GM12878 (cell line): Measurements from ENCODE around the gene TAMALIN. TPM values are rescaled to one million over a fixed set of nuclear protein-coding genes. Genes with fewer than 3 reads are reported as not detected.

Experiments
- ATAC-seq: fragments of 200-7000 bp; cut with Tn5 transposase; 3 replicates; pipeline ENCODE4 v1.9.1; 2020; ENCODE audit warnings: mild to moderate bottlenecking, moderate library complexity
- BruUV-seq: library from RNA; stranded (reverse); fragments of 400-500 nt; replicated peaks from 2 replicates; lab custom pipeline; 2021; lab: Mats Ljungman, UMichigan
- CTCF ChIA-PET: fragments of 300-600 bp; sonication (Branson Sonifier 250); formaldehyde crosslinking; extraction: SDS; loops from one replicate; lab custom pipeline; 2021; ENCODE audit warnings: inconsistent platforms; lab: Yijun Ruan, JAX
- POLR2A ChIA-PET: fragments of 350-600 bp; formaldehyde crosslinking; extraction: SDS; loops from one replicate; lab custom pipeline; 2021; ENCODE audit warnings: inconsistent platforms; lab: Charles Lee
- RAD21 ChIA-PET: fragments of 300-600 bp; sonication (Branson Sonifier 250); formaldehyde crosslinking; loops from one replicate; lab custom pipeline; 2023; ENCODE audit warnings: antibody characterized with exemption; ENCODE audit not compliant: unreplicated experiment; lab: Charles Lee
- SMC1A ChIA-PET: fragments of 300-600 bp; sonication (Branson Sonifier 250); formaldehyde crosslinking; loops from one replicate; lab custom pipeline; 2023; ENCODE audit not compliant: unreplicated experiment, uncharacterized antibody; lab: Charles Lee
- DNase-seq: peaks from one replicate; pipeline ENCODE4 v3.0.0-alpha.2; 2011; ENCODE audit warnings: low read depth, low spot score
- FAIRE-seq: peaks from 3 replicates; lab custom pipeline; 2011; peaks lifted over from hg19 to GRCh38; lab: Jason Lieb, UNC
- H2AFZ ChIP-seq: 2 replicates; pipeline ENCODE4 v1.6.0; 2011; ENCODE audit warnings: low read depth, low read length, control low read depth; ENCODE audit not compliant: control insufficient read depth
- H3K27ac ChIP-seq: 2 replicates; pipeline ENCODE4 v1.5.1; 2011; ENCODE audit warnings: control low read depth; ENCODE audit not compliant: control insufficient read depth, insufficient read depth
- H3K27me3 ChIP-seq, 2 experiments: replicated peaks in 1 of 2; 2 replicates each; pipeline versions ENCODE4 v1.6.0 to v1.6.1; 2011; ENCODE audit warnings: low read length in 1 of 2; ENCODE audit not compliant: control insufficient read depth in 2 of 2, insufficient read depth in 2 of 2
- H3K36me3 ChIP-seq, 2 experiments: 2 replicates each; pipeline ENCODE4 v1.5.1; 2011; ENCODE audit warnings: low read length in 1 of 2; ENCODE audit not compliant: control insufficient read depth in 2 of 2, insufficient read depth in 2 of 2
- H3K4me1 ChIP-seq: 2 replicates; pipeline ENCODE4 v1.6.1; 2011; ENCODE audit warnings: mild to moderate bottlenecking, low read length, moderate library complexity, mixed read lengths; ENCODE audit not compliant: control insufficient read depth, insufficient read depth
- H3K4me2 ChIP-seq: 2 replicates; pipeline ENCODE4 v1.6.0; 2011; ENCODE audit warnings: control low read depth; ENCODE audit not compliant: control insufficient read depth, insufficient read depth
- H3K4me3 ChIP-seq: fragments of 200-600 bp; sonication (generic); 2 replicates; pipeline ENCODE4 v1.5.1; 2016
- H3K79me2 ChIP-seq: 2 replicates; pipeline ENCODE4 v1.6.0; 2011; ENCODE audit warnings: low read length; ENCODE audit not compliant: control insufficient read depth, insufficient read depth
- H3K9ac ChIP-seq: 2 replicates; pipeline ENCODE4 v1.8.0; 2011; ENCODE audit warnings: low read length, control low read depth, mixed read lengths; ENCODE audit not compliant: control insufficient read depth, insufficient read depth
- H3K9me3 ChIP-seq: replicated peaks from 3 replicates; pipeline ENCODE4 v1.5.1; 2011; ENCODE audit warnings: mild to moderate bottlenecking, low read length; ENCODE audit not compliant: control insufficient read depth, insufficient read depth
- H4K20me1 ChIP-seq: 2 replicates; pipeline ENCODE4 v1.6.0; 2011; ENCODE audit not compliant: control insufficient read depth, insufficient read depth
- CEBPB ChIP-seq, 2 experiments: fragments of 150-350 bp in 1 of 2; IDR thresholded peaks; 2 replicates each; pipeline ENCODE4 v1.6.1; 2012 to 2014; ENCODE audit warnings: low read depth in 2 of 2, low read length in 2 of 2, borderline replicate concordance in 1 of 2, inconsistent platforms in 1 of 2
- CHD1 ChIP-seq: IDR thresholded peaks from 2 replicates; pipeline ENCODE4 v1.6.1; 2012; ENCODE audit warnings: low read depth, low read length, improper control_type of control experiment
- EGR1 ChIP-seq, 2 experiments: IDR thresholded peaks; 1 replicate in 1 of 2; 2 replicates in 1 of 2; pipeline ENCODE4 v1.6.1; 2011 to 2012; ENCODE audit warnings: low read depth in 2 of 2, low read length in 2 of 2, borderline replicate concordance in 1 of 2, mild to moderate bottlenecking in 1 of 2, moderate library complexity in 1 of 2
- ESRRA ChIP-seq: IDR thresholded peaks from 2 replicates; pipeline ENCODE4 v1.6.1; 2012; ENCODE audit warnings: mild to moderate bottlenecking, low read length, improper control_type of control experiment
- GATAD2B ChIP-seq: fragments of 450-650 bp; conservative IDR thresholded peaks from 2 replicates; pipeline ENCODE4 v1.6.1; 2017; ENCODE audit warnings: low read depth, mild to moderate bottlenecking, moderate library complexity
- HCFC1 ChIP-seq: fragments of 150-350 bp; IDR thresholded peaks from 2 replicates; pipeline ENCODE4 v1.6.1; 2014; ENCODE audit warnings: low read length
- HDAC2 ChIP-seq: fragments of 200-600 bp; sonication (generic); IDR thresholded peaks from 2 replicates; pipeline ENCODE4 v1.6.1; 2017
- NFIC ChIP-seq: IDR thresholded peaks from 2 replicates; pipeline ENCODE4 v1.6.1; 2012; ENCODE audit warnings: low read depth, mild to moderate bottlenecking, inconsistent platforms, low read length, moderate library complexity
- NR2F1 ChIP-seq: fragments of 450-650 bp; conservative IDR thresholded peaks from 2 replicates; pipeline ENCODE4 v1.6.1; 2017; ENCODE audit warnings: mild to moderate bottlenecking
- NRF1 ChIP-seq: conservative IDR thresholded peaks from 2 replicates; pipeline ENCODE4 v1.6.1; 2011; ENCODE audit warnings: mild to moderate bottlenecking, low read depth, low read length, improper control_type of control experiment
- PAX8 ChIP-seq: fragments of 450-650 bp; IDR thresholded peaks from 2 replicates; pipeline ENCODE4 v1.6.1; 2017; ENCODE audit warnings: mild to moderate bottlenecking, moderate library complexity
- POU2F2 ChIP-seq: IDR thresholded peaks from 3 replicates; pipeline ENCODE4 v1.6.1; 2011; ENCODE audit warnings: low read depth, mild to moderate bottlenecking, low read length, borderline replicate concordance
- PRDM15 ChIP-seq: fragments of 450-650 bp; formaldehyde crosslinking; IDR thresholded peaks from 2 replicates; pipeline ENCODE4 v1.4.0; 2020; ENCODE audit warnings: mild to moderate bottlenecking, moderate library complexity
- RCOR1 ChIP-seq: conservative IDR thresholded peaks from 2 replicates; pipeline ENCODE4 v1.6.1; 2012; ENCODE audit warnings: low read depth, low read length, improper control_type of control experiment
- SIX5 ChIP-seq: IDR thresholded peaks from 2 replicates; pipeline ENCODE4 v1.6.1; 2011; ENCODE audit warnings: mild to moderate bottlenecking, low read depth, low read length, moderate library complexity; ENCODE audit not compliant: severe bottlenecking
- STAT1 ChIP-seq: fragments of 450-650 bp; conservative IDR thresholded peaks from 2 replicates; pipeline ENCODE4 v1.6.1; 2014; ENCODE audit warnings: antibody characterized with exemption, mild to moderate bottlenecking
- TCF3 ChIP-seq: IDR thresholded peaks from 2 replicates; pipeline ENCODE4 v1.6.1; 2012; ENCODE audit warnings: low read depth, mild to moderate bottlenecking, low read length, borderline replicate concordance; ENCODE audit not compliant: insufficient read depth
- ZNF24 ChIP-seq: fragments of 450-650 bp; IDR thresholded peaks from 2 replicates; pipeline ENCODE4 v1.6.1; 2017; ENCODE audit warnings: antibody characterized with exemption, mild to moderate bottlenecking
- ZNF274 ChIP-seq: IDR thresholded peaks from one replicate; pipeline ENCODE4 v1.8.0; 2011; ENCODE audit not compliant: insufficient read length, insufficient read depth
- WGBS: methylation state at CpG from one replicate; pipeline ENCODE4 v1.1.6; 2016; ENCODE audit warnings: low lambda C conversion rate; ENCODE audit not compliant: insufficient replicate concordance, insufficient coverage; ENCODE audit errors: missing lambda C conversion rate; 5-methylcytosine and 5-hydroxymethylcytosine counted together
- in situ Hi-C: fragments of 300-500 bp; cut with MboI; formaldehyde crosslinking; loops from 9 replicates; pipeline ENCODE4 v1.14.3; 2018; ENCODE audit warnings: mixed read lengths
- intact Hi-C: fragments of 100-400 bp; cut with micrococcal nuclease; formaldehyde crosslinking; loops from one replicate; pipeline ENCODE4 v1.14.2; 2022; ENCODE audit not compliant: unreplicated experiment
- polyA plus RNA-seq, 11 experiments: library from polyadenylated mRNA; depleted of rRNA in 4 of 11; unstranded in 6 of 11; stranded (reverse) in 5 of 11; fragments of >200 nt; fragmentation: Nextera tagmentation in 4 of 11; fragmentation: Illumina TruSeq in 1 of 11; extraction: Ambion mirVana in 4 of 11; extraction: Trizol in 1 of 11; gene quantifications; 1 replicate in 1 of 11; 2 replicates in 10 of 11; pipeline versions ENCODE4 v1.2.1 to v1.2.3, GENCODE V29; 2011 to 2016; ENCODE audit warnings: inconsistent platforms in 2 of 11, missing spikeins in 2 of 11, low read depth in 1 of 11
- total RNA-seq, 4 experiments: library from RNA; depleted of rRNA in 3 of 4; stranded (reverse); fragments of >200 nt in 3 of 4; fragmentation: Illumina TruSeq in 1 of 4; extraction: Trizol in 1 of 4; gene quantifications; 2 replicates each; pipeline versions ENCODE4 v1.2.1 to v1.2.3, GENCODE V29; 2013 to 2021

Gene TAMALIN
- total and polyA plus RNA-seq, 10 of the 15 experiments (the other 5 are each of a cell fraction or from before 2014, with no cell fraction given): 0.09 to 0.58 (median 0.19) TPM; not detected in 4

GRCh38 chr12:52023182-52023975 lies 16.6 kb downstream of the TAMALIN start:
- intact Hi-C loops (loop anchor here (1.0 to 5.0 kb wide), 3 partner anchors 19 to 131 kb away; no protein-coding TSS in a partner anchor), in situ Hi-C loops (no loop called here)
- no peaks in the 10 kb centered on the region for H3K79me2 ChIP-seq
- 1% methylated on average over 26 of the region's 70 CpGs for WGBS
- ATAC-seq (peak; percentile 72), DNase-seq (no peak), FAIRE-seq (no peak)
- no peaks in the 10 kb centered on the region for H3K9me3 ChIP-seq
- CTCF ChIA-PET: interaction anchor here (0.7 to 15.6 kb wide), 21 partner anchors 9 to 149 kb away, joined by 3 to 622 read pairs (median 4); partner anchors contain the start of genes SMIM41 and TAMALIN
- peak overlapping the region; percentile 68 for H2AFZ ChIP-seq
- H3K4me3 ChIP-seq: peak overlapping the region; percentile 44; the same call in 1 of the 2 replicates
- peak overlapping the region; percentile 79 for H3K4me2 ChIP-seq
- RAD21 ChIA-PET: interaction anchor here (1.2 to 9.0 kb wide), 11 partner anchors 9 to 98 kb away, joined by 3 to 131 read pairs (median 5); partner anchors contain the start of gene TAMALIN
- SMC1A ChIA-PET: interaction anchor here (0.7 to 13.7 kb wide), 14 partner anchors 9 to 221 kb away, joined by 3 to 322 read pairs (median 6); partner anchors contain the start of genes NR4A1 and TAMALIN
- H4K20me1 ChIP-seq: no peaks in the 10 kb centered on the region
- no TSS peak for BruUV-seq
- peaks cover 21% of the 10 kb centered on the region for H3K4me1 ChIP-seq
- no peak overlapping the region for H3K27ac ChIP-seq
- H3K27me3 ChIP-seq: peaks cover 0 to 9% of the 10 kb centered on the region in 2 experiments; a peak in 2 of 4 replicates
- H3K36me3 ChIP-seq: no peaks in the 10 kb centered on the region
- no peak overlapping the region; the same call in 1 of the 2 replicates for H3K9ac ChIP-seq
- POLR2A ChIA-PET: interaction anchor here (1.0 to 1.3 kb wide), 3 partner anchors 17 to 42 kb away, joined by 3 read pairs; no protein-coding TSS in a partner anchor
- TF ChIP-seq TCF3: no peak
- TF ChIP-seq NRF1: no peak
- no peak for TF ChIP-seq RCOR1
- TF ChIP-seq CEBPB (IDR thresholded peaks at IDR 0.05; ENCODE audit: borderline replicate concordance in 1 of 2, low read depth in 2 of 2, low read length in 2 of 2): no peak
- TF ChIP-seq NR2F1: no peak; the same call in 1 of the 2 replicates
- TF ChIP-seq HCFC1: no peak
- TF ChIP-seq SIX5: no peak
- TF ChIP-seq EGR1 (IDR thresholded peaks at IDR 0.05; ENCODE audit: borderline replicate concordance in 1 of 2, low read depth in 2 of 2, low read length in 2 of 2): peak in 1 of 2 experiments; percentile 15; a peak in 1 of 3 replicates
- no peak for TF ChIP-seq CHD1
- TF ChIP-seq HDAC2: no peak
- TF ChIP-seq POU2F2: 0 out of 3 replicates have a peak, but pooled peaks have one; percentile 16
- no peak for TF ChIP-seq ESRRA
- peak; percentile 68 for TF ChIP-seq GATAD2B
- TF ChIP-seq ZNF24: no peak
- TF ChIP-seq ZNF274: no peak
- no peak for TF ChIP-seq PAX8
- no peak for TF ChIP-seq NFIC
- TF ChIP-seq STAT1: peak; percentile 67; the same call in 1 of the 2 replicates
- no peak for TF ChIP-seq PRDM15 (CRISPR knock-in tag)
